Measurements from ENCODE around the gene FAF1. TPM values are rescaled to one million over a fixed set of nuclear protein-coding genes. Genes with fewer than 3 reads are reported as not detected.

Gene FAF1
- total and polyA plus RNA-seq, 9 of the 15 experiments (the other 6 are each of a cell fraction or from before 2014, with no cell fraction given): 48.7 to 225 (median 118) TPM

DNA sequence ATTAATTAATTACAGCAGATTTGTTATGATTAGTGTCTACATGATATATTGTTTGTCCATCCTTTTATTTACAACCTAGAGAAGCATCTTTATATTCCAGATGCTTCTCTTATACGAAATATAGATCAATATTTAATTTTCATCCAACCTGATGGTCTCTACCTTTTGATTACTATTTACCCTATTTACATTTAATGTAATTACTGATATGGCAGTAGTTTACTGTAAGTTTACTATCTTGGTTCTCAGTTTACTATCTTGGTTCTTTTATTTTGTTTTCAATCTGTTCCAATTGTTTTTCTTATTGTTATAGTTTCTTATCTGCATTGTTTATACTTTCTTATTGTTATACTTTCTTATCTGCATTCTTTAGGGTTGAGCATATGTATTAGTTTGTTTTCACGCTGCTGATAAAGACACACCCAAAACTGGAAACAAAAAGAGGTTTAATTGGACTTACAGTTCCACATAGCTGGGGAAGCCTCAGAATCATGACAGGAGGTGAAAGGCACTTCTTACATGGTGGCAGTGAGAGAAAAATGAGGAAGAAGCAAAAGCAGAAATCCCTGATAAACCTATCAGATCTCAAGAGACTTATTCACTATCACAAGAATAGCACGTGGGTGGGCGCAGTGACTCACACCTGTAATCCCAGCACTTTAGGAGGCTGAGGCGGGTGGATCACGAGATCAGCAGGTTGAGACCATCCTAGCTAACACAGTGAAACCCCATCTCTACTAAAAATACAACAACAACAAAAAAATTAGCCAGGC is 28.9 kb downstream of the FAF1 start (continued):
- TF ChIP-seq, protein P1, sequence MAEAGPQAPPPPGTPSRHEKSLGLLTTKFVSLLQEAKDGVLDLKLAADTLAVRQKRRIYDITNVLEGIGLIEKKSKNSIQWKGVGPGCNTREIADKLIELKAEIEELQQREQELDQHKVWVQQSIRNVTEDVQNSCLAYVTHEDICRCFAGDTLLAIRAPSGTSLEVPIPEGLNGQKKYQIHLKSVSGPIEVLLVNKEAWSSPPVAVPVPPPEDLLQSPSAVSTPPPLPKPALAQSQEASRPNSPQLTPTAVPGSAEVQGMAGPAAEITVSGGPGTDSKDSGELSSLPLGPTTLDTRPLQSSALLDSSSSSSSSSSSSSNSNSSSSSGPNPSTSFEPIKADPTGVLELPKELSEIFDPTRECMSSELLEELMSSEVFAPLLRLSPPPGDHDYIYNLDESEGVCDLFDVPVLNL (CRISPR knock-in tag; IDR thresholded peaks at IDR 0.05; ENCODE audit: low read depth): no peak
- TF ChIP-seq, protein P2, sequence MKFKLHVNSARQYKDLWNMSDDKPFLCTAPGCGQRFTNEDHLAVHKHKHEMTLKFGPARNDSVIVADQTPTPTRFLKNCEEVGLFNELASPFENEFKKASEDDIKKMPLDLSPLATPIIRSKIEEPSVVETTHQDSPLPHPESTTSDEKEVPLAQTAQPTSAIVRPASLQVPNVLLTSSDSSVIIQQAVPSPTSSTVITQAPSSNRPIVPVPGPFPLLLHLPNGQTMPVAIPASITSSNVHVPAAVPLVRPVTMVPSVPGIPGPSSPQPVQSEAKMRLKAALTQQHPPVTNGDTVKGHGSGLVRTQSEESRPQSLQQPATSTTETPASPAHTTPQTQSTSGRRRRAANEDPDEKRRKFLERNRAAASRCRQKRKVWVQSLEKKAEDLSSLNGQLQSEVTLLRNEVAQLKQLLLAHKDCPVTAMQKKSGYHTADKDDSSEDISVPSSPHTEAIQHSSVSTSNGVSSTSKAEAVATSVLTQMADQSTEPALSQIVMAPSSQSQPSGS (CRISPR knock-in tag; IDR thresholded peaks at IDR 0.05): no peak
- TF ChIP-seq, protein P3, sequence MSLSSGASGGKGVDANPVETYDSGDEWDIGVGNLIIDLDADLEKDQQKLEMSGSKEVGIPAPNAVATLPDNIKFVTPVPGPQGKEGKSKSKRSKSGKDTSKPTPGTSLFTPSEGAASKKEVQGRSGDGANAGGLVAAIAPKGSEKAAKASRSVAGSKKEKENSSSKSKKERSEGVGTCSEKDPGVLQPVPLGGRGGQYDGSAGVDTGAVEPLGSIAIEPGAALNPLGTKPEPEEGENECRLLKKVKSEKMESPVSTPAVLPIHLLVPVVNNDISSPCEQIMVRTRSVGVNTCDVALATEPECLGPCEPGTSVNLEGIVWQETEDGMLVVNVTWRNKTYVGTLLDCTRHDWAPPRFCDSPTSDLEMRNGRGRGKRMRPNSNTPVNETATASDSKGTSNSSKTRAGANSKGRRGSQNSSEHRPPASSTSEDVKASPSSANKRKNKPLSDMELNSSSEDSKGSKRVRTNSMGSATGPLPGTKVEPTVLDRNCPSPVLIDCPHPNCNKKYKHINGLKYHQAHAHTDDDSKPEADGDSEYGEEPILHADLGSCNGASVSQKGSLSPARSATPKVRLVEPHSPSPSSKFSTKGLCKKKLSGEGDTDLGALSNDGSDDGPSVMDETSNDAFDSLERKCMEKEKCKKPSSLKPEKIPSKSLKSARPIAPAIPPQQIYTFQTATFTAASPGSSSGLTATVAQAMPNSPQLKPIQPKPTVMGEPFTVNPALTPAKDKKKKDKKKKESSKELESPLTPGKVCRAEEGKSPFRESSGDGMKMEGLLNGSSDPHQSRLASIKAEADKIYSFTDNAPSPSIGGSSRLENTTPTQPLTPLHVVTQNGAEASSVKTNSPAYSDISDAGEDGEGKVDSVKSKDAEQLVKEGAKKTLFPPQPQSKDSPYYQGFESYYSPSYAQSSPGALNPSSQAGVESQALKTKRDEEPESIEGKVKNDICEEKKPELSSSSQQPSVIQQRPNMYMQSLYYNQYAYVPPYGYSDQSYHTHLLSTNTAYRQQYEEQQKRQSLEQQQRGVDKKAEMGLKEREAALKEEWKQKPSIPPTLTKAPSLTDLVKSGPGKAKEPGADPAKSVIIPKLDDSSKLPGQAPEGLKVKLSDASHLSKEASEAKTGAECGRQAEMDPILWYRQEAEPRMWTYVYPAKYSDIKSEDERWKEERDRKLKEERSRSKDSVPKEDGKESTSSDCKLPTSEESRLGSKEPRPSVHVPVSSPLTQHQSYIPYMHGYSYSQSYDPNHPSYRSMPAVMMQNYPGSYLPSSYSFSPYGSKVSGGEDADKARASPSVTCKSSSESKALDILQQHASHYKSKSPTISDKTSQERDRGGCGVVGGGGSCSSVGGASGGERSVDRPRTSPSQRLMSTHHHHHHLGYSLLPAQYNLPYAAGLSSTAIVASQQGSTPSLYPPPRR (CRISPR knock-in tag; IDR thresholded peaks at IDR 0.05; ENCODE audit: borderline replicate concordance): no peak
- peak; percentile 65; the same call in 1 of the 2 replicates for TF ChIP-seq JUND (IDR thresholded peaks at IDR 0.05; ENCODE audit: borderline replicate concordance, low read depth, low read length)
- TF ChIP-seq JUND (tag; IDR thresholded peaks at IDR 0.05; ENCODE audit: borderline replicate concordance, low read depth, low read length): peak; percentile 37; the same call in 1 of the 3 replicates
- no peak for TF ChIP-seq POLR2H (tag; IDR thresholded peaks at IDR 0.05; ENCODE audit: low read depth)
- TF ChIP-seq RFX1 (IDR thresholded peaks at IDR 0.05): no peak
- TF ChIP-seq NFE2L1 (tag; IDR thresholded peaks at IDR 0.05; ENCODE audit: borderline replicate concordance, low read depth): no peak
- TF ChIP-seq PHF21A (IDR thresholded peaks at IDR 0.05; ENCODE audit: borderline replicate concordance, low read depth): no peak
- peak; percentile 52; the same call in 1 of the 2 replicates for TF ChIP-seq SPI1 (IDR thresholded peaks at IDR 0.05; ENCODE audit: borderline replicate concordance, low read depth, low read length)
- TF ChIP-seq, protein P4, sequence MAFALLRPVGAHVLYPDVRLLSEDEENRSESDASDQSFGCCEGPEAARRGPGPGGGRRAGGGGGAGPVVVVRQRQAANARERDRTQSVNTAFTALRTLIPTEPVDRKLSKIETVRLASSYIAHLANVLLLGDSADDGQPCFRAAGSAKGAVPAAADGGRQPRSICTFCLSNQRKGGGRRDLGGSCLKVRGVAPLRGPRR (CRISPR knock-in tag; IDR thresholded peaks at IDR 0.05): no peak
- TF ChIP-seq ADNP (tag; IDR thresholded peaks at IDR 0.05): peak; percentile 40; the same call in 1 of the 2 replicates
- TF ChIP-seq ZNF76 (CRISPR knock-in tag; IDR thresholded peaks at IDR 0.05; ENCODE audit: borderline replicate concordance): no peak
- TF ChIP-seq SP2 (IDR thresholded peaks at IDR 0.05; ENCODE audit: extremely low read depth, low read depth, low read length, poor library complexity, severe bottlenecking): no peak
- no peak for TF ChIP-seq CREB1 (IDR thresholded peaks at IDR 0.05)
- TF ChIP-seq CREB1 (CRISPR knock-in tag; IDR thresholded peaks at IDR 0.05): no peak

All from K562 (cell line).